ENCODE measurements around the gene EPB41L1.
"Not testable (repeated sequence)": the region's sequence is repeated elsewhere in the genome, so short reads cannot be mapped to it uniquely, and the experiment has no call there.

Gene EPB41L1

GRCh38 chr20:36126836-36127527 lies 27.6 kb upstream of the EPB41L1 start:
- DNase-seq, result no peak

- peak; percentile 98 for DNase-seq
Measured at GRCh38 chr20:36128463-36129159, 25.9 kb upstream of the EPB41L1 start.

GRCh38 chr20:36129160-36129543 lies 25.4 kb upstream of the EPB41L1 start:
- DNase-seq, result no peak

GRCh38 chr20:36130390-36130789 lies 24.1 kb upstream of the EPB41L1 start:
- no peak for DNase-seq

- DNase-seq, result no peak
Measured at GRCh38 chr20:36132802-36133211, 21.7 kb upstream of the EPB41L1 start.

- DNase-seq, result no peak
Measured at GRCh38 chr20:36133821-36134220, 20.7 kb upstream of the EPB41L1 start.

GRCh38 chr20:36135159-36135558 lies 19.4 kb upstream of the EPB41L1 start:
- no peak for DNase-seq

- no peak for DNase-seq
Measured at GRCh38 chr20:36135821-36136220, 18.7 kb upstream of the EPB41L1 start.

- DNase-seq, result not testable (repeated sequence)
Measured at GRCh38 chr20:36137313-36137712, 17.2 kb upstream of the EPB41L1 start.

- no peak for DNase-seq
Measured at GRCh38 chr20:36141310-36141709, 13.2 kb upstream of the EPB41L1 start.

- DNase-seq, result no peak
Measured at GRCh38 chr20:36144336-36144735, 10.2 kb upstream of the EPB41L1 start.

GRCh38 chr20:36145877-36146707 lies 8.4 kb upstream of the EPB41L1 start:
- no peak for DNase-seq

- peak; percentile 43 for DNase-seq
Measured at GRCh38 chr20:36147690-36148089, 6.8 kb upstream of the EPB41L1 start.

GRCh38 chr20:36148439-36148838 lies 6.1 kb upstream of the EPB41L1 start:
- DNase-seq, result no peak

- DNase-seq, result no peak
Measured at GRCh38 chr20:36149012-36149411, 5.5 kb upstream of the EPB41L1 start.

- DNase-seq, result no peak
Measured at GRCh38 chr20:36149469-36149868, 5.1 kb upstream of the EPB41L1 start.

- DNase-seq, result no peak
Measured at GRCh38 chr20:36150489-36150846, 4.1 kb upstream of the EPB41L1 start.

- DNase-seq, result no peak
Measured at GRCh38 chr20:36150847-36151539, 3.5 kb upstream of the EPB41L1 start.

- no peak for DNase-seq
Measured at GRCh38 chr20:36152261-36152660, 2.3 kb upstream of the EPB41L1 start.

GRCh38 chr20:36153204-36153603 lies 1.3 kb upstream of the EPB41L1 start:
- no peak for DNase-seq

GRCh38 chr20:36153736-36154699 lies 522 bp upstream of the EPB41L1 start:
- peak; percentile 34 for DNase-seq

- DNase-seq, result no peak
Measured at GRCh38 chr20:36155629-36155971, 1.1 kb downstream of the EPB41L1 start.
